Transverse colon (tissue), 3 donors: Measurements from ENCODE around the gene OTOS.

Source experiments
- CTCF ChIP-seq, 5 experiments: fragments of 200-600 bp in 3 of 5; fragments of 450-650 bp in 2 of 5; sonication (generic) in 3 of 5; IDR thresholded peaks; 1 replicate in 2 of 5; 2 replicates in 3 of 5; pipeline ENCODE4 v1.5.1; 2016 to 2017; ENCODE audit warnings: antibody characterized with exemption in 5 of 5, inconsistent platforms in 3 of 5, mild to moderate bottlenecking in 2 of 5, moderate library complexity in 1 of 5
- EP300 ChIP-seq: sonication (generic); formaldehyde crosslinking; IDR thresholded peaks from one replicate; pipeline ENCODE4 v1.6.1; 2017; ENCODE audit warnings: antibody characterized with exemption, low read depth

GRCh38 chr2:240178564-240178963 lies 38.1 kb upstream of the OTOS start:
- TF ChIP-seq CTCF (IDR thresholded peaks at IDR 0.05) (no peak), EP300 (no peak)
